C4-2B (cell line): ENCODE results near the gene RWDD4.

Experiments
- H3K27ac ChIP-seq: fragments of 450-650 bp; 2 replicates; pipeline ENCODE4 v1.5.1; 2017
- CTCF ChIP-seq: fragments of 450-650 bp; conservative IDR thresholded peaks from 2 replicates; pipeline ENCODE4 v1.5.1; 2017; ENCODE audit warnings: mild to moderate bottlenecking
- ZFX ChIP-seq: fragments of 450-650 bp; IDR thresholded peaks from 2 replicates; pipeline ENCODE4 v1.6.1; 2017

Gene RWDD4

GRCh38 chr4:183600189-183600685 lies 58.7 kb downstream of the RWDD4 start:
- peak; percentile 28 for TF ChIP-seq CTCF
- no peak for TF ChIP-seq ZFX
- no peak overlapping the region for H3K27ac ChIP-seq

- no peak overlapping the region for H3K27ac ChIP-seq
- TF ChIP-seq CTCF (no peak), ZFX (no peak)
Measured at GRCh38 chr4:183599690-183600089, 59.3 kb downstream of the RWDD4 start.

GRCh38 chr4:183599284-183599683 lies 59.7 kb downstream of the RWDD4 start:
- TF ChIP-seq ZFX, result no peak
- no peak for TF ChIP-seq CTCF
- no peak overlapping the region for H3K27ac ChIP-seq

GRCh38 chr4:183596067-183596757 lies 62.8 kb downstream of the RWDD4 start:
- H3K27ac ChIP-seq, result no peak overlapping the region; the same call in 1 of the 2 replicates
- TF ChIP-seq ZFX, result no peak
- no peak for TF ChIP-seq CTCF

- TF ChIP-seq ZFX (no peak), CTCF (no peak)
- H3K27ac ChIP-seq, result no peak overlapping the region
Measured at GRCh38 chr4:183594823-183595222, 64.2 kb downstream of the RWDD4 start.

- TF ChIP-seq ZFX (no peak), CTCF (no peak)
Measured at GRCh38 chr4:183591301-183591700, 67.7 kb downstream of the RWDD4 start.

More at GRCh38 chr4:183591301-183591700, 67.7 kb downstream of the RWDD4 start:
- no peak overlapping the region for H3K27ac ChIP-seq
